ENCODE data around the gene TMCO4. TPM values are rescaled to one million over a fixed set of nuclear protein-coding genes. Genes with fewer than 3 reads are reported as not detected.

The TMCO4 gene
- total and polyA plus RNA-seq, 5 donors from 2014 or later = 10.9 to 18.7 (median 14.1) TPM

GRCh38 chr1:19698181-19698580 lies 101.5 kb downstream of the TMCO4 start:
- Histone ChIP-seq H3K4me1 (ENCODE audit: control insufficient read depth, insufficient read depth, low read length, poor library complexity, severe bottlenecking) (no peaks in the 10 kb centered on the region), H3K27ac (ENCODE audit: insufficient read depth, low read length, poor library complexity, severe bottlenecking) (no peak overlapping the region), H3K4me3 (ENCODE audit: low read depth, low read length) (no peak overlapping the region), H3K9me3 (ENCODE audit: control insufficient read depth in 2 of 2, low read length in 2 of 2) (no peaks in the 10 kb centered on the region), H3K36me3 (ENCODE audit: control insufficient read depth, insufficient read depth, low read length) (peaks cover 9% of the 10 kb centered on the region), H3K27me3 (ENCODE audit: control insufficient read depth, insufficient read depth, low read length) (no peaks in the 10 kb centered on the region)
- no peak for DNase-seq
- no peaks in the 10 kb centered on the region for H3K4me1 Mint-ChIP-seq
- H3K27me3 Mint-ChIP-seq = no peaks in the 10 kb centered on the region
- no peak overlapping the region for H3K4me3 Mint-ChIP-seq
- no peak for ATAC-seq (ENCODE audit: low read depth in 2 of 2)
- no peaks in the 10 kb centered on the region for H3K9me3 Mint-ChIP-seq
- H3K36me3 Mint-ChIP-seq = peaks cover 28% of the 10 kb centered on the region
- no peak overlapping the region for H3K27ac Mint-ChIP-seq

DNA sequence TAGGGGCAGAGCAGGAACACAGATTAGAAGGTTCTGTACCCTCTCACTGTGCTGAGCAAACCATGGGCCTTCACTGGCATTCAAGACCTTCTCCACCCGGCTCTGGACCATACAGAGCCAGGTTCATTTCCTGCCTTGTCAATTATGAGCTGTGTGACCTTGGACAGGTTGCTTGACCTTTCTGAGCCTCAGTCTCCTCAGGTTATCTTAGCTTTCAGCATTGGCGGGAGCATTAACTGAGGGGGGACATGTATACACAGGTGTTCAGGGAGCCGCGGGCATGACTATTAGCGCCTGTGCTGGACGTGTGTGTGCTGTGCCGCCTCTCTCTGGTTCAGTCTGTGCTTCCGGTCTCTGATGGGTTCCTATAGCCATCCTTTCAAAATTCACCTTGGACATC lies 102.9 kb downstream of the TMCO4 start:
- H3K27me3 Mint-ChIP-seq = no peaks in the 10 kb centered on the region
- no peaks in the 10 kb centered on the region for H3K4me1 Mint-ChIP-seq
- H3K36me3 Mint-ChIP-seq = peaks cover 30% of the 10 kb centered on the region
- no peaks in the 10 kb centered on the region for H3K27me3 ChIP-seq (ENCODE audit: control insufficient read depth, insufficient read depth, low read length)
- H3K9me3 ChIP-seq (ENCODE audit: control insufficient read depth in 2 of 2, low read length in 2 of 2) = no peaks in the 10 kb centered on the region
- peaks cover 9% of the 10 kb centered on the region for H3K36me3 ChIP-seq (ENCODE audit: control insufficient read depth, insufficient read depth, low read length)
- no peak for ATAC-seq (ENCODE audit: low read depth in 2 of 2)
- H3K9me3 Mint-ChIP-seq = no peaks in the 10 kb centered on the region
- no peak for DNase-seq
- no peak overlapping the region for H3K27ac Mint-ChIP-seq
- no peaks in the 10 kb centered on the region for H3K4me1 ChIP-seq (ENCODE audit: control insufficient read depth, insufficient read depth, low read length, poor library complexity, severe bottlenecking)
- no peak overlapping the region for H3K27ac ChIP-seq (ENCODE audit: insufficient read depth, low read length, poor library complexity, severe bottlenecking)
- H3K4me3 Mint-ChIP-seq = no peak overlapping the region
- no peak overlapping the region for H3K4me3 ChIP-seq (ENCODE audit: low read depth, low read length)

DNA sequence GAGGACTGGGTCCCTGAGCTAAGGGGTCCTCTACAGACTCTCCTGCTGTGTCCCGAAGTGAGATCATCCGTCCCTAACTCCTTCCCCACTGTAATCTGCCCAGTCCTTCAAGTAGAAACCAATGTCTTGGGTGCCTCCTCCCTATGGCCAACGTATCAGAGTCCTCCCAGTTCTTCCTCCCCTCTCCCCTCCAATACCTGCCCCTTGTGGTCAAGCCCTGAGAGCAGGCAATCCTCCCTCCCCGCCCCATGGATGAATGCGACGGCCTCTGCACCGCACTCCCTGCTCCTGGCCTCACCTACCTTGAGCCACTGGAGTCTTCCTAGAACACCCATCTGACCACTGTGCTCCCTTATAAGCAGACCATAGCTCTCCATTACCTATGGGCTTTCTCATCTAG lies 103.9 kb downstream of the TMCO4 start:
- Mint-ChIP-seq H3K27ac (peak overlapping the region in 1 of 3 donors; percentile 57), H3K4me3 (no peak overlapping the region), H3K9me3 (peaks cover 0 to 2% (median 0%) of the 10 kb centered on the region in 7 donors), H3K27me3 (no peaks in the 10 kb centered on the region), H3K4me1 (peaks cover 0 to 3% (median 0%) of the 10 kb centered on the region in 4 donors), H3K36me3 (peaks cover 36% of the 10 kb centered on the region)
- no peak overlapping the region for H3K4me3 ChIP-seq (ENCODE audit: low read depth, low read length)
- no peaks in the 10 kb centered on the region for H3K4me1 ChIP-seq (ENCODE audit: control insufficient read depth, insufficient read depth, low read length, poor library complexity, severe bottlenecking)
- H3K27ac ChIP-seq (ENCODE audit: insufficient read depth, low read length, poor library complexity, severe bottlenecking) = no peak overlapping the region
- DNase-seq = no peak
- no peaks in the 10 kb centered on the region for H3K27me3 ChIP-seq (ENCODE audit: control insufficient read depth, insufficient read depth, low read length)
- no peaks in the 10 kb centered on the region for H3K9me3 ChIP-seq (ENCODE audit: control insufficient read depth in 2 of 2, low read length in 2 of 2)
- ATAC-seq (ENCODE audit: low read depth in 2 of 2) = no peak
- peaks cover 7% of the 10 kb centered on the region for H3K36me3 ChIP-seq (ENCODE audit: control insufficient read depth, insufficient read depth, low read length)

DNA sequence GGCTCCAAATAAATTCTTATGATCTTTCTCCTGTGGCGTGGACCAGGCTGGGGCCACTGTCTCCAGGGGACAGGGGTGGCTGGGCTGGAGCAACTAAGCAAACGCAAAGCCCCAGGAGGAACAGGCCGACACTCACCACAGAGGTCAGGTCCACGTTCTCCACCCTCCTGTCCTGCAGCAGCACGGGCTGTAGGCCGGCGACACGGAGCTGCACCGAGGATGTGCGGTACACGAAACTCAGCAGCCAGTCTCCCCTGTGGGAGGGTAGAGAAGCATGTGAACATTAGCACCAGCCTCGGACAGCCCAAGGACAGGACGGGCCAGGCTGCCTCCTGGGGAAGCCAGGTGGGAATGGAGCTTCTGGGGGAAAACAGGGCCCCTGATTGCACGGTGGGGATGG lies 105.4 kb downstream of the TMCO4 start:
- no peaks in the 10 kb centered on the region for H3K27me3 ChIP-seq (ENCODE audit: control insufficient read depth, insufficient read depth, low read length)
- Mint-ChIP-seq H3K4me3 (no peak overlapping the region), H3K4me1 (peaks cover 0 to 8% (median 2%) of the 10 kb centered on the region in 4 donors), H3K27me3 (no peaks in the 10 kb centered on the region), H3K27ac (no peak overlapping the region), H3K36me3 (peaks cover 33% of the 10 kb centered on the region), H3K9me3 (peaks cover 0 to 6% (median 0%) of the 10 kb centered on the region in 7 donors)
- H3K27ac ChIP-seq (ENCODE audit: insufficient read depth, low read length, poor library complexity, severe bottlenecking) = no peak overlapping the region
- ATAC-seq (ENCODE audit: low read depth in 2 of 2) (no peak), DNase-seq (no peak)
- peaks cover 7% of the 10 kb centered on the region for H3K4me1 ChIP-seq (ENCODE audit: control insufficient read depth, insufficient read depth, low read length, poor library complexity, severe bottlenecking)
- H3K9me3 ChIP-seq (ENCODE audit: control insufficient read depth in 2 of 2, low read length in 2 of 2) = peaks cover 2 to 7% of the 10 kb centered on the region in 2 experiments
- no peak overlapping the region for H3K4me3 ChIP-seq (ENCODE audit: low read depth, low read length)
- peaks cover 7% of the 10 kb centered on the region for H3K36me3 ChIP-seq (ENCODE audit: control insufficient read depth, insufficient read depth, low read length)

GRCh38 chr1:19690342-19690741 lies 109.4 kb downstream of the TMCO4 start:
- no peaks in the 10 kb centered on the region for H3K27me3 Mint-ChIP-seq
- H3K27ac Mint-ChIP-seq = peak overlapping the region in 1 of 3 donors; percentile 95
- no peaks in the 10 kb centered on the region for H3K27me3 ChIP-seq (ENCODE audit: control insufficient read depth, insufficient read depth, low read length)
- H3K36me3 ChIP-seq (ENCODE audit: control insufficient read depth, insufficient read depth, low read length) = peaks cover 2% of the 10 kb centered on the region
- DNase-seq (no peak), ATAC-seq (ENCODE audit: low read depth in 2 of 2) (no peak)
- H3K4me1 ChIP-seq (ENCODE audit: control insufficient read depth, insufficient read depth, low read length, poor library complexity, severe bottlenecking) = peaks cover 27% of the 10 kb centered on the region
- H3K4me3 ChIP-seq (ENCODE audit: low read depth, low read length) = no peak overlapping the region
- H3K4me1 Mint-ChIP-seq = peaks cover 0 to 28% (median 22%) of the 10 kb centered on the region in 4 donors
- no peak overlapping the region for H3K27ac ChIP-seq (ENCODE audit: insufficient read depth, low read length, poor library complexity, severe bottlenecking)
- peaks cover 0 to 10% (median 0%) of the 10 kb centered on the region in 7 donors for H3K9me3 Mint-ChIP-seq
- H3K4me3 Mint-ChIP-seq = peak overlapping the region in 1 of 4 donors; percentile 60
- H3K9me3 ChIP-seq (ENCODE audit: control insufficient read depth in 2 of 2, low read length in 2 of 2) = peaks cover 4 to 7% of the 10 kb centered on the region in 2 experiments
- H3K36me3 Mint-ChIP-seq = peaks cover 36% of the 10 kb centered on the region

GRCh38 chr1:19689856-19690255 lies 109.9 kb downstream of the TMCO4 start:
- Mint-ChIP-seq H3K27ac (peak overlapping the region; percentile 42 to 95 (median 74)), H3K4me1 (peaks cover 0 to 28% (median 22%) of the 10 kb centered on the region in 4 donors)
- H3K36me3 ChIP-seq (ENCODE audit: control insufficient read depth, insufficient read depth, low read length) = no peaks in the 10 kb centered on the region

GRCh38 chr1:19689085-19689757 lies 110.5 kb downstream of the TMCO4 start:
- Mint-ChIP-seq H3K4me3 (peak overlapping the region in 1 of 4 donors; percentile 16), H3K9me3 (peaks cover 0 to 10% (median 0%) of the 10 kb centered on the region in 7 donors), H3K27ac (peak overlapping the region in 2 of 3 donors; percentile 93 to 95), H3K36me3 (peaks cover 34% of the 10 kb centered on the region), H3K4me1 (peaks cover 0 to 28% (median 22%) of the 10 kb centered on the region in 4 donors), H3K27me3 (no peaks in the 10 kb centered on the region)
- Histone ChIP-seq H3K9me3 (ENCODE audit: control insufficient read depth in 2 of 2, low read length in 2 of 2) (peaks cover 4 to 7% of the 10 kb centered on the region in 2 experiments), H3K4me1 (ENCODE audit: control insufficient read depth, insufficient read depth, low read length, poor library complexity, severe bottlenecking) (peaks cover 27% of the 10 kb centered on the region), H3K36me3 (ENCODE audit: control insufficient read depth, insufficient read depth, low read length) (peaks cover 3% of the 10 kb centered on the region), H3K27ac (ENCODE audit: insufficient read depth, low read length, poor library complexity, severe bottlenecking) (peak overlapping the region; percentile 67), H3K27me3 (ENCODE audit: control insufficient read depth, insufficient read depth, low read length) (no peaks in the 10 kb centered on the region), H3K4me3 (ENCODE audit: low read depth, low read length) (no peak overlapping the region)
- ATAC-seq (ENCODE audit: low read depth in 2 of 2) = no peak
- no peak for DNase-seq

More at GRCh38 chr1:19689856-19690255, 109.9 kb downstream of the TMCO4 start:
- peaks cover 27% of the 10 kb centered on the region for H3K4me1 ChIP-seq (ENCODE audit: control insufficient read depth, insufficient read depth, low read length, poor library complexity, severe bottlenecking)
- peak overlapping the region; percentile 67 for H3K27ac ChIP-seq (ENCODE audit: insufficient read depth, low read length, poor library complexity, severe bottlenecking)
- DNase-seq = no peak
- Mint-ChIP-seq H3K36me3 (peaks cover 36% of the 10 kb centered on the region), H3K4me3 (peak overlapping the region in 1 of 4 donors; percentile 60), H3K9me3 (peaks cover 0 to 10% (median 0%) of the 10 kb centered on the region in 7 donors), H3K27me3 (no peaks in the 10 kb centered on the region)
- no peak overlapping the region for H3K4me3 ChIP-seq (ENCODE audit: low read depth, low read length)
- no peak for ATAC-seq (ENCODE audit: low read depth in 2 of 2)
- peaks cover 4 to 7% of the 10 kb centered on the region in 2 experiments for H3K9me3 ChIP-seq (ENCODE audit: control insufficient read depth in 2 of 2, low read length in 2 of 2)
- H3K27me3 ChIP-seq (ENCODE audit: control insufficient read depth, insufficient read depth, low read length) = no peaks in the 10 kb centered on the region

Measured in CD4-positive, CD25-positive, alpha-beta regulatory T cell (primary cell).